ENCODE results near the gene SCAP. TPM values are rescaled to one million over a fixed set of nuclear protein-coding genes. Genes with fewer than 3 reads are reported as not detected.
"Not testable (repeated sequence)": the region's sequence is repeated elsewhere in the genome, so short reads cannot be mapped to it uniquely, and the experiment has no call there.

Gene SCAP
- polyA plus RNA-seq (ENCODE audit: insufficient read length in 4 of 4) = 10 to 100 TPM; 62.9 to 88.9 (median 73.0) TPM

GRCh38 chr3:47475570-47476329 lies at the start of gene SCAP:
Gene SCAP, minus strand, starts transcription at chr3:47475941. Its CDS starts 32,948 bp downstream, at chr3:47442993.
- peak; percentile 66 to 72 (median 70) for DNase-seq (ENCODE audit: low read depth in 4 of 4, low spot score in 3 of 4)

DNA sequence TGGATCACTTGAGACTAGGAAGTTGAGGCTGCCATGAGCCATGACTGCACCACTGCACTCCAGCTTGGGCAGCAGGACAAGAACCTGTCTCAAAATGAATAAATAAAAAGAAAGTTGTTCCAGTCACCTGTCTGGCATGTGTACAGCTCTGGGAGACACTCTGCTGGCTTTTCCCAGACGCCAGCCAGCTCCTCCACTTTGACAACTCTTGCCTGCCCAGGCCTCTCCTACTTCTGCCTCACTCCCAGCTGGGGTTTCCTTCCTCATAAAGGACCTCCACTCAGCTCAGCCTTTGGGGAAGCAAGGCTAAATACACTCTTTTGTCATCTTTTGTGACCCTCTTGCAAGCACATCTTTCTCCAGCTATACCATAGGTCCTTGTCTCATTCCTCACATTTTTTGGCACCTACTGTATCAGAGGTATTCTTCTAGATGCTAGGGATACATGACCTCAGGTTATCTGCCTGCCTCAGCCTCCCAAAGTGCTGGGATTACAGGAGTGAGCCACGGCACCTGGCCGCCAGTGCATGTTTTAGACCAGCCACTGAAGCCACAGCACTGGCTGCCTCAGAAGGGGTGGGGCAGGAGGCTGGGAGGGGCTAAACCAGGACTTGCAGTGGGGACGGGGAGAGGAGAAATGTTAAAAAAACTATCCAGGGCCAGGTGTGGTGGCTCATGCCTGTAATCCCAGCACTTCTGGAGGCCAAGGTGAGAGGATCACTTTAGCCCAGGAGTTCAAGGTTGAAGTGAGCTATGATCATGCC lies 47.8 kb upstream of the SCAP start:
- no peak for DNase-seq (ENCODE audit: low read depth in 4 of 4, low spot score in 3 of 4)

GRCh38 chr3:47522082-47522987 lies 46.6 kb upstream of the SCAP start:
- DNase-seq (ENCODE audit: low read depth in 4 of 4, low spot score in 3 of 4) = peak; percentile 67 to 77 (median 72)

DNA sequence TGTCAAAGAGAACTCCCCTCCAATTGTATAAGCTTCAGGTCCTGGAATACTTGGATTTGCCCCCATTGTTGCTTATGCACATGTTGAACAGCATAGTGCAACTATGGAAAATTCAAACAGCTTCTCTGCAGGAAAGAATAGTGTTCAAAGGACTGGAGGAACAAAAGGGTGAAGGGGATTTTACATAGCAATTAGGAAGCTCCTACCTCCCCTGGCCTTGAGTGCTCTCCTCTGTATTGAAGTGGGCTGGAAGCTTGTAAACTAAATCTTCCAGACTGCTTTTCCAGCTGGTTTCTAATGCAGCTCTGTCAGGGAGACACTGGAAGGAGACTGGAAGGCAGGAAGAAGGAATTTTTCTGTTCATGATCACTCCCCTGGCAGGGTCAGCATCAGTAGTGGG lies 45.0 kb upstream of the SCAP start:
- no peak for DNase-seq (ENCODE audit: low read depth in 4 of 4, low spot score in 3 of 4)

DNA sequence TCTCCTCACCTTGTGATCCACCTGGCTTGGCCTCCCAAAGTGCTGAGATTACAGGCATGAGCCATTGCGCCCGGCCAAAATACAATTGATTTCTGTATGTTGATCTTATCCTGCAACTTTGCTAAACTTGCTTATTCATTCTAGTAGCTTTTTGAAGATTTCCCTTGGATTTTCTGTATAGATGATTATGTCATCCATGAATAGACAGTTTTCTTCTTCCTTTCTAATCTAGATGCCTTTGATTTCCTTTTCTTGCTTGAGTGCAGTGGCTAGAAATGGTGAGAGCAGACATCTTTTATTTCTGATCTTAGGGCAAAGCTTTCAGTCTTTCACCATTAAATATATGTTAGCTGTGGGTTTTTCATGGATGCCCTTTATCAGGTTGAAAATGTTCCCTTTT lies 42.2 kb upstream of the SCAP start:
- no peak for DNase-seq (ENCODE audit: low read depth in 4 of 4, low spot score in 3 of 4)

GRCh38 chr3:47515864-47516319 lies 40.2 kb upstream of the SCAP start:
- DNase-seq (ENCODE audit: low read depth in 4 of 4, low spot score in 3 of 4) = peak in 1 of 4 donors; percentile 12

DNA sequence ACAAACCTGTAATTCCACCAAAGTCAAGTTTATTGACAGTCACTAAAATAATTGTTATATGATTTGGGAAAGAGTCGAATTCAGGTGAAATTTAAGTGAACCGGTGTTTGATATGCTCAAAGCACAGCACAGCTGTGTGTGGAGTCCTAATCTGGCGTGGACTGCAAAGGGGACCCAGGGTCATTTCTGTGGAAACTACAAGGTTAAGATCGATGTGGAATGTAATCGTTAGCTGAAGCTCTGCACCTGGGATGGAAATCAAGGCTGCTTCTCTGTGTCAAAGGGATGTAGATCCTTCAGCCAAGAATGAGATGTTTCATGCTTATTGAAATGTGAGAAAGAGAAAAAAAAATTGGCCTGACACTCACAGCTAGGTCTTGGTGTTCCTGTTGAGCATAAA lies 39.4 kb upstream of the SCAP start:
- no peak for DNase-seq (ENCODE audit: low read depth in 4 of 4, low spot score in 3 of 4)

GRCh38 chr3:47513125-47513929 lies 37.6 kb upstream of the SCAP start, which contains the start of gene ELP6:
Gene ELP6, minus strand, starts transcription at chr3:47513712. Its CDS starts 122 bp downstream, at chr3:47513590.
- peak; percentile 91 to 97 (median 94) for DNase-seq (ENCODE audit: low read depth in 4 of 4, low spot score in 3 of 4)

GRCh38 chr3:47512416-47513124 lies 36.8 kb upstream of the SCAP start:
- peak in 2 of 4 donors; percentile 21 to 22 for DNase-seq (ENCODE audit: low read depth in 4 of 4, low spot score in 3 of 4)

DNA sequence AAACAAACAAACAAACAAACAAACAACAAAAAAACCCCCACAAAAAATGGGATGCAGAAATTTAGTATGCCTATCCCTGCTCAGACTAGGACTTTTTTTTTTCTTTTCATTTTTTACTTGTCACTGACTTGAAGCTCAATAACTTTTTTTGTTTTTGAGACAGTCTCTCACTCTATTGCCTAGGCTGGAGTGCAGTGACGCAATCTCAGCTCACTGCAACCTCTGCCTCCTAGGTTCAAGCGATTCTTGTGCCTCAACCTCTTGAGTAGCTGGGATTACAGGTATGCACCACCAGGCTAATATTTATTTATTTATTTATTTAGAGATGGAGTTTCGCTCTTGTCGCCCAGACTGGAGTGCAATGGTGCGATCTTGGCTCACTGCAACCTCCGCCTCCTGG lies 29.5 kb upstream of the SCAP start:
- not testable (repeated sequence) for DNase-seq (ENCODE audit: low read depth in 4 of 4, low spot score in 3 of 4)

DNA sequence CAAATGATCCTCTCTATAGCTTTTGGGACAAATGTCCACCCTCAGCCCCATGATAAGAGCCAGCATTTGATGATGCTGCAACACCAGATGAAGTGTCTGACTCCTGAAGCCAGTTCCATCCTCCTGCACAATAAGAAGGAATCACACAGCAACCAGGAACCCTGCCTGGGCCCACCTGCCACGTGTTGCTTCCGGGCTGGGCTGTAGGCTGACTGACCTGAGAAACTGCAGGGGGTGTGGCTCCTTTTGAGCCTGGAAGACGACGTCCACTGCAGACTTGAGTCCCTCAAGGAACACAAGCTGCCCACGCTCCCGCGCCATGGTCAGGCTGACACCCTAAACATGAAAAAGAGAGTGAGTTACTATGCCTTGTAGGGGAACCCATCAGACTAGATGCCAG lies 28.4 kb upstream of the SCAP start:
- no peak for DNase-seq (ENCODE audit: low read depth in 4 of 4, low spot score in 3 of 4)

DNA sequence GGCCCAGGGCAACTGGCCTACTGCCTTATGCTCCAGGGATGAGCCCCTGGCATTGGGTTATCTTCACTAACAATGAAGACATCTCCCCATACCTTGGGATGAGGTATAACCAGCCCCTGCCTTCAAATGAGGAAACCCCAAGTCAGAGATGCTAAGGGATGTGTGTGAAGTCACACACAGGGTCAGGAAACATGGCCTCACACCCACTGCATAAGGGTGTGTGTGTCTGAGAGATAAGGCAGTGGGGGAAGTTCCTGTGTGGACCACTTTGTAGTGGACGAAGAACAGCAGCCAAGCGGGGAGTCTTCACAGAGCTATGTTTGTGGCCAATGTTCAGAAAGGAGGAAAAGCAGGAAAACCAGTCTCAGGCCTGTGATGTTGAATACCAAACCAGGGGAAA lies 27.3 kb upstream of the SCAP start:
- DNase-seq (ENCODE audit: low read depth in 4 of 4, low spot score in 3 of 4) = no peak

- DNase-seq (ENCODE audit: low read depth in 4 of 4, low spot score in 3 of 4) = no peak
Observed at GRCh38 chr3:47496892-47497291, 21.2 kb upstream of the SCAP start.

DNA sequence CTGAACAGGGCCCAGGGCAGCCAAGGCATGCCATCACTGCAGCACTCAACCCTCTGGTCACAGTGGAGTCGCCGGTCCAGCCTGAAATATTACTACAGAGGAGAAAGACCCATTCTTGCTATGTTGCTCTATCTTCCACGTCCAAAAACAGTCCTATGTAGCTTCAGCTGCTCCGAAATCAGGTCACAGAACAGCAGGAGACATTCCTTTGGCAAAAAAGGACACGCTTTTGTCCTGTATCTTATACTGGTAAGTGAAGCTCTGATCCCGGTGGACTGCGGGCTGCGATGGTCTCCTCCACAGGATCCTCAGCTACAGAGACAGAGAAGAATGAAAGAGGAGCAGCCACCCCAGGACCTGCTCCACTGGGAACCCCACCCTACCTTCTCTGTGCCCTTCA lies 20.1 kb upstream of the SCAP start:
- no peak for DNase-seq (ENCODE audit: low read depth in 4 of 4, low spot score in 3 of 4)

GRCh38 chr3:47495111-47495510 lies 19.4 kb upstream of the SCAP start:
- DNase-seq (ENCODE audit: low read depth in 4 of 4, low spot score in 3 of 4) = no peak

- DNase-seq (ENCODE audit: low read depth in 4 of 4, low spot score in 3 of 4) = no peak
Observed at GRCh38 chr3:47491777-47492176, 16.0 kb upstream of the SCAP start.

DNA sequence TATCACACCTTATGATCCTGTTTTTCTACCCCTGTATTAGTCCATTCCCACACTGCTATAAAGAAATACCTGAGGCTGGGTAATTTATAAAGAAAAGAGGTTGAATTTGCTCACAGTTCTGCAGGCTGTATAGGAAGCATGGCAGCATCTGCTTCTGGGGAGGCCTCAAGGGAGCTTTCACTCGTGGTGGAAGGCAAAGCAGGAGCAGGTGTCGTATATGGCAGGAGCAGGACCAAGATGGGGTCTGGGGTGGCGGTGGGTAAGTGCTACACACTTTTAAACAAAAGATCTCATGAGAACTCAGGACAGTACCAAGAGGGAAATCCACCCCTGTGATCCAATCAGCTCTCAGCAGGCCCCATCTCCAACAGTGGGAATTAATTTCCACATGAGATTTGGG lies 15.4 kb upstream of the SCAP start:
- DNase-seq (ENCODE audit: low read depth in 4 of 4, low spot score in 3 of 4) = no peak

- DNase-seq (ENCODE audit: low read depth in 4 of 4, low spot score in 3 of 4) = no peak
Observed at GRCh38 chr3:47487265-47487664, 11.5 kb upstream of the SCAP start.

GRCh38 chr3:47485812-47486211 lies 10.1 kb upstream of the SCAP start:
- DNase-seq (ENCODE audit: low read depth in 4 of 4, low spot score in 3 of 4) = no peak

Data from left renal pelvis (tissue), 4 donors.